ENCODE results near the gene RSPH6A.

- TF ChIP-seq POU6F1 (CRISPR knock-in tag; IDR thresholded peaks at IDR 0.05; ENCODE audit: borderline replicate concordance, low read depth) (no peak), CREB5 (CRISPR knock-in tag; IDR thresholded peaks at IDR 0.05; ENCODE audit: low read depth) (no peak), ARNTL (CRISPR knock-in tag; IDR thresholded peaks at IDR 0.05; ENCODE audit: borderline replicate concordance, low read depth) (no peak), PATZ1 (CRISPR knock-in tag; IDR thresholded peaks at IDR 0.05; ENCODE audit: borderline replicate concordance) (no peak), TCF4 (CRISPR knock-in tag; IDR thresholded peaks at IDR 0.05; ENCODE audit: borderline replicate concordance) (no peak), ISL1 (CRISPR knock-in tag; IDR thresholded peaks at IDR 0.05) (no peak), ZFP3 (CRISPR knock-in tag; IDR thresholded peaks at IDR 0.05) (no peak), RARB (CRISPR knock-in tag; IDR thresholded peaks at IDR 0.05) (no peak), TSHZ2 (CRISPR knock-in tag; IDR thresholded peaks at IDR 0.05) (no peak), ZNF8 (CRISPR knock-in tag; IDR thresholded peaks at IDR 0.05) (no peak)
Observed at GRCh38 chr19:45746866-45747265, 68.2 kb downstream of the RSPH6A start.
